CD4-positive, alpha-beta T cell treated with Interleukin-2 at 100 ng/mL for 4 hours (primary cell): ENCODE measurements around the gene MERTK.
"Not testable (repeated sequence)": the region's sequence is repeated elsewhere in the genome, so short reads cannot be mapped to it uniquely, and the experiment has no call there.

ENCODE experiments used
- DNase-seq: peaks from one replicate; pipeline ENCODE4 v3.0.0-alpha.2; 2020; ENCODE audit warnings: low spot score

The MERTK gene

GRCh38 chr2:112012556-112012955 lies 114.1 kb downstream of the MERTK start:
- no peak for DNase-seq

GRCh38 chr2:112018846-112019245 lies 120.4 kb downstream of the MERTK start:
- DNase-seq = no peak

- DNase-seq = no peak
Observed at GRCh38 chr2:112019569-112019982, 121.2 kb downstream of the MERTK start.

GRCh38 chr2:112020561-112020960 lies 122.2 kb downstream of the MERTK start:
- no peak for DNase-seq

GRCh38 chr2:112021290-112021689 lies 122.9 kb downstream of the MERTK start:
- DNase-seq = no peak

GRCh38 chr2:112021781-112022231 lies 123.4 kb downstream of the MERTK start:
- no peak for DNase-seq

- no peak for DNase-seq
Observed at GRCh38 chr2:112023707-112024106, 125.3 kb downstream of the MERTK start.

GRCh38 chr2:112024231-112024630 lies 125.8 kb downstream of the MERTK start:
- no peak for DNase-seq

- DNase-seq = no peak
Observed at GRCh38 chr2:112024896-112025491, 126.6 kb downstream of the MERTK start.

GRCh38 chr2:112026509-112026908 lies 128.1 kb downstream of the MERTK start:
- DNase-seq = no peak

- DNase-seq = no peak
Observed at GRCh38 chr2:112027767-112028166, 129.4 kb downstream of the MERTK start.

GRCh38 chr2:112029164-112029563 lies 130.8 kb downstream of the MERTK start:
- no peak for DNase-seq

GRCh38 chr2:112031473-112032223 lies 133.2 kb downstream of the MERTK start:
- no peak for DNase-seq

GRCh38 chr2:112032224-112032586 lies 133.8 kb downstream of the MERTK start:
- DNase-seq = no peak

GRCh38 chr2:112032689-112033465 lies 134.5 kb downstream of the MERTK start:
- no peak for DNase-seq

- DNase-seq = no peak
Observed at GRCh38 chr2:112033600-112033999, 135.2 kb downstream of the MERTK start.

GRCh38 chr2:112034924-112035323 lies 136.5 kb downstream of the MERTK start:
- DNase-seq = no peak

- no peak for DNase-seq
Observed at GRCh38 chr2:112035786-112036185, 137.4 kb downstream of the MERTK start.

- not testable (repeated sequence) for DNase-seq
Observed at GRCh38 chr2:112039556-112039955, 141.1 kb downstream of the MERTK start.

- not testable (repeated sequence) for DNase-seq
Observed at GRCh38 chr2:112040066-112040465, 141.7 kb downstream of the MERTK start.

- not testable (repeated sequence) for DNase-seq
Observed at GRCh38 chr2:112041460-112041859, 143.1 kb downstream of the MERTK start.

- DNase-seq = no peak
Observed at GRCh38 chr2:112045446-112046014, 147.1 kb downstream of the MERTK start.

- DNase-seq = no peak
Observed at GRCh38 chr2:112046231-112046630, 147.8 kb downstream of the MERTK start.
